GM10266 (cell line): Measurements from ENCODE around the gene PJVK.

ENCODE experiments used
- DNase-seq: peaks from one replicate; pipeline ENCODE4 v3.0.0; 2012; ENCODE audit errors: extremely low spot score
- CTCF ChIP-seq: IDR thresholded peaks from 2 replicates; pipeline ENCODE4 v1.5.1; 2012; ENCODE audit warnings: mild to moderate bottlenecking, low read depth; ENCODE audit not compliant: control insufficient read depth, insufficient read depth; ENCODE audit errors: missing control alignments

The PJVK gene

GRCh38 chr2:178478130-178478438 is 26.9 kb downstream of the PJVK start:
- DNase-seq: peak; percentile 32

GRCh38 chr2:178478439-178479274 is 27.5 kb downstream of the PJVK start, which contains the start of gene FKBP7:
Gene FKBP7 (minus strand): TSS chr2:178478600. CDS start chr2:178478499, 101 bp downstream.
- DNase-seq: peak; percentile 83
- TF ChIP-seq CTCF: peak; percentile 93

More at GRCh38 chr2:178478130-178478438, 26.9 kb downstream of the PJVK start:
- no peak for TF ChIP-seq CTCF

DNA sequence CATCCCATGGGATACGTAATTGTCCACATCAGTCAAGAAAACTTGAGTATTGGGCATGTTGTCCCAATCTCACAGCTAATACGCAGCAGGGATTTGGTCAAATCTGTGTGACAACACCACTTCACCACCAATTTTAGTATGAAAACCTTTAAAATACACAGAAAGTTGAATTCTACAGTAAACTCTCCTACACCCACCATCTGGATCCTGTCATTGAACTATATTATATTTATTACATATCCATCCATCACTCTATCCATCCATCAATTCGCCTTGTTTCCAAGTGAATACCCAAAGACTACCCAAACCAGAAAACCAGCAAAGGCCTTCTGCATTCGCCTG is 28.1 kb downstream of the PJVK start:
- no peak for DNase-seq
- TF ChIP-seq CTCF: no peak

GRCh38 chr2:178479758-178480226 is 28.6 kb downstream of the PJVK start:
- no peak for DNase-seq
- TF ChIP-seq CTCF: no peak

- no peak for TF ChIP-seq CTCF
- peak; percentile 91 for DNase-seq
Observed at GRCh38 chr2:178480227-178481181, 29.3 kb downstream of the PJVK start, which contains the start of gene PLEKHA3. Gene PLEKHA3 (plus strand): TSS chr2:178480457. CDS start chr2:178480870, 413 bp downstream.

- DNase-seq: peak; percentile 51
- no peak for TF ChIP-seq CTCF
Observed at GRCh38 chr2:178482437-178482836, 31.3 kb downstream of the PJVK start.
